Activated T-cell treated with anti-CD3 and anti-CD28 coated beads, Interleukin-2, amount 50 U/mL, for 72 hours (primary cell): ENCODE data around the gene ATRNL1. TPM values are rescaled to one million over a fixed set of nuclear protein-coding genes. Genes with fewer than 3 reads are reported as not detected.

Experiments
- ATAC-seq, 2 donors: fragments of 150-1000 bp; cut with Tn5 transposase; replicated peaks in 1 of 2; 2 replicates each; pipeline ENCODE4 v1.10.0; 2021; ENCODE audit warnings: moderate library complexity in 2 of 2, mild to moderate bottlenecking in 1 of 2
- DNase-seq, 2 donors: peaks; one replicate each; pipeline ENCODE4 v3.0.0; 2021 to 2022; ENCODE audit warnings: mixed read lengths in 1 of 2
- H3K27ac Mint-ChIP-seq: one replicate; pipeline ENCODE4 v1.8.0; 2022; ENCODE audit warnings: mild to moderate bottlenecking, moderate library complexity, mixed read lengths
- H3K27me3 Mint-ChIP-seq: one replicate; pipeline ENCODE4 v1.8.0; 2022; ENCODE audit warnings: low read depth, mixed read lengths
- H3K36me3 Mint-ChIP-seq, 2 donors: one replicate each; pipeline ENCODE4 v1.8.0; 2022; ENCODE audit warnings: mixed read lengths in 2 of 2, mild to moderate bottlenecking in 1 of 2; ENCODE audit not compliant: insufficient read depth in 2 of 2
- H3K4me1 Mint-ChIP-seq: one replicate; pipeline ENCODE4 v1.8.0; 2022; ENCODE audit warnings: low read depth, mixed read lengths
- H3K4me3 Mint-ChIP-seq, 2 donors: one replicate each; pipeline ENCODE4 v1.8.0; 2022; ENCODE audit warnings: mild to moderate bottlenecking in 2 of 2, mixed read lengths in 2 of 2, moderate library complexity in 2 of 2
- H3K9me3 Mint-ChIP-seq, 2 donors: one replicate each; pipeline ENCODE4 v1.8.0; 2022; ENCODE audit warnings: mixed read lengths in 2 of 2
- total RNA-seq, 2 donors: library from RNA; stranded (reverse); gene quantifications; one replicate each; pipeline ENCODE4 v1.2.3, GENCODE V29; 2022

ATRNL1 gene
- total RNA-seq, 2 donors from 2014 or later, result 0.23 to 0.94 TPM

GRCh38 chr10:115831016-115831415 lies 737.9 kb downstream of the ATRNL1 start:
- peak overlapping the region; percentile 22 for H3K27ac Mint-ChIP-seq
- no peak for ATAC-seq
- H3K27me3 Mint-ChIP-seq, result peaks cover 4% of the 10 kb centered on the region

GRCh38 chr10:115833119-115833518 lies 740.0 kb downstream of the ATRNL1 start:
- Mint-ChIP-seq H3K9me3 (peaks cover 2% of the 10 kb centered on the region in 2 donors), H3K27me3 (peaks cover 5% of the 10 kb centered on the region), H3K27ac (no peak overlapping the region), H3K36me3 (no peaks in the 10 kb centered on the region), H3K4me1 (no peaks in the 10 kb centered on the region), H3K4me3 (no peak overlapping the region)
- no peak for DNase-seq
- no peak for ATAC-seq

More at GRCh38 chr10:115831016-115831415, 737.9 kb downstream of the ATRNL1 start:
- Mint-ChIP-seq H3K36me3 (no peaks in the 10 kb centered on the region), H3K4me3 (no peak overlapping the region), H3K9me3 (peaks cover 2 to 5% of the 10 kb centered on the region in 2 donors), H3K4me1 (no peaks in the 10 kb centered on the region)
- no peak for DNase-seq

DNA sequence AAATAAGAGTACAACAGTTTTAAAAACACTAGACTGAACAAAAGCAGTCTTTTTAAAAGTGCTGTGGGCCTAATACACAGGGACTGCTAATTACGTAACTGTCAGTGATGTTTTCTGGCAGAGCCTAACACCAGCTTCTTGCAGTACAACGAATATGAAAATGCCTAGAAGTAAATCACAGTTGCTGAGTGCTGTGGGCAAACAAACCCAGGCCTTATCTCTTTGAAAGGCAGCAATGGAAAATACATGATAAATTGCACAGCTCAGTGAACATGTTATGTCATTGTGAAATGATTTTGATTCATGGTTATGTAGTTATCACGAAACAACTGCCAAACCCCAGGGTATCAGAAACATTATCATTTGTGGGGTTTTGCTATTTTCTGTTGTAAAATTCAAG lies 751.4 kb downstream of the ATRNL1 start:
- Mint-ChIP-seq H3K27me3 (no peaks in the 10 kb centered on the region), H3K36me3 (no peaks in the 10 kb centered on the region), H3K27ac (no peak overlapping the region), H3K4me1 (no peaks in the 10 kb centered on the region), H3K9me3 (peaks cover 0 to 3% of the 10 kb centered on the region in 2 donors), H3K4me3 (no peak overlapping the region)
- DNase-seq (no peak), ATAC-seq (no peak)

DNA sequence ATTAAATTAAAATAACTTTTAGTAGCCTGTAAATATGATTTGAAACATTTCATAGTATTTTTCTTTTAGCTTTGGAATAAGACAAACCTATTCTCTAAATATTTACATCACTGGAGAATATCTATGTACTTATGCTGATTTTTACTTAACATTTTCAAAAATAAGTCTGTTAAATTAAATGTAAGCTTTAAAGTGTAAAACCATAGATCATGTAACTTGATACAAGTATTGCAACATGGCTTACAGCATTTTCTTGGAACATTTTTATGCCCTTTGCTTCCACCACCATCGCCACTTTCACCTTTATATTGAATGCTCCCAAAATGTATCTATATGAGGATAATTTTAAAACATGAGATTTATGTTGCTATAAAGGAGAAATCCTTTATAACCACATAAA lies 752.8 kb downstream of the ATRNL1 start:
- H3K4me3 Mint-ChIP-seq, result no peak overlapping the region
- H3K4me1 Mint-ChIP-seq, result no peaks in the 10 kb centered on the region
- DNase-seq (no peak), ATAC-seq (no peak)
- no peak overlapping the region for H3K27ac Mint-ChIP-seq
- H3K27me3 Mint-ChIP-seq, result no peaks in the 10 kb centered on the region
- no peaks in the 10 kb centered on the region for H3K36me3 Mint-ChIP-seq
- peaks cover 0 to 3% of the 10 kb centered on the region in 2 donors for H3K9me3 Mint-ChIP-seq

GRCh38 chr10:115846528-115846927 lies 753.4 kb downstream of the ATRNL1 start:
- no peak overlapping the region for H3K27ac Mint-ChIP-seq
- DNase-seq (no peak), ATAC-seq (no peak)
- H3K9me3 Mint-ChIP-seq, result peaks cover 0 to 3% of the 10 kb centered on the region in 2 donors
- no peaks in the 10 kb centered on the region for H3K4me1 Mint-ChIP-seq
- no peak overlapping the region for H3K4me3 Mint-ChIP-seq
- H3K36me3 Mint-ChIP-seq, result no peaks in the 10 kb centered on the region
- no peaks in the 10 kb centered on the region for H3K27me3 Mint-ChIP-seq

DNA sequence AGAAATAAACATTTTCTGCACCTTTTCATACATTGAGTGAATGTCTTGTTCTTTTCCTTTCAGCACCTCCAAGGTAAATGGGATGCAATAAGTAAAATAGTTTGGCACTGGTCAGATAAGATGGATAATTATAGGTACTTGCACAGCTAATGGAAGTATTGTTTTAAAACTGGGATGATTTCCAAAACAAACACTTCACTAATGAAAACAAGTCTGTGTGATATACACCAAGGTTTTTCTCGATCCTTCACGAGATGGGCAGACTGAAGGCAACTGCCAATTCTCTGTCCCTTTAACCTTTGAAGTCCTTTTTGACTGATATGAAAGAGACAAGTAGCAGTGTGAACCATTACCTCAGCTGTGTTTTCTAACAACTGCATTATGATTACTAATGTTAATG lies 756.0 kb downstream of the ATRNL1 start:
- no peaks in the 10 kb centered on the region for H3K36me3 Mint-ChIP-seq
- ATAC-seq, result no peak
- H3K9me3 Mint-ChIP-seq, result peaks cover 0 to 1% of the 10 kb centered on the region in 2 donors
- H3K4me3 Mint-ChIP-seq, result no peak overlapping the region
- H3K27ac Mint-ChIP-seq, result no peak overlapping the region
- H3K27me3 Mint-ChIP-seq, result no peaks in the 10 kb centered on the region
- DNase-seq, result no peak
- no peaks in the 10 kb centered on the region for H3K4me1 Mint-ChIP-seq

DNA sequence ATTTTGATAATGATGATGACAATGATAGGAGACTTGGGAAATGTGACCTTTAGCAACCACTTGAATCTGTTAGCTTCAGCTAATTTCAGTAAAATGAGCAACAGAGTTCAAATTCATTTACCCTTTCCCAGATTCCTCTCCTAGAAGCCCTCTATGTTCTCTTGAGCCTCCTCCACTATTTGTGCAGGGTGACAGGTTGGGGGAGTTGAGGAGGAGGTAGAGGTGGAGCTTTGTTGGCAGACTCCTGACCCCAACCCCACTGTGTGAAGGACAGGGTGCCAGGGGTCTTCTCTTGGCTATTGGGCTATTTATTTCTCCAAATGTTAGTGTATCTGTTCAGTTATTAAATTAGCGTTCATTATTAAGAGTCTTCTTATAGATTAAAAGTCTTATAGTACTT lies 757.5 kb downstream of the ATRNL1 start:
- peaks cover 3% of the 10 kb centered on the region in 2 donors for H3K9me3 Mint-ChIP-seq

GRCh38 chr10:115851695-115852094 lies 758.5 kb downstream of the ATRNL1 start:
- ATAC-seq, result no peak
- no peak overlapping the region for H3K27ac Mint-ChIP-seq

More for the DNA sequence above, 757.5 kb downstream of the ATRNL1 start:
- Mint-ChIP-seq H3K27ac (no peak overlapping the region), H3K4me1 (no peaks in the 10 kb centered on the region), H3K27me3 (no peaks in the 10 kb centered on the region), H3K4me3 (no peak overlapping the region), H3K36me3 (no peaks in the 10 kb centered on the region)
- ATAC-seq (no peak), DNase-seq (no peak)

DNA sequence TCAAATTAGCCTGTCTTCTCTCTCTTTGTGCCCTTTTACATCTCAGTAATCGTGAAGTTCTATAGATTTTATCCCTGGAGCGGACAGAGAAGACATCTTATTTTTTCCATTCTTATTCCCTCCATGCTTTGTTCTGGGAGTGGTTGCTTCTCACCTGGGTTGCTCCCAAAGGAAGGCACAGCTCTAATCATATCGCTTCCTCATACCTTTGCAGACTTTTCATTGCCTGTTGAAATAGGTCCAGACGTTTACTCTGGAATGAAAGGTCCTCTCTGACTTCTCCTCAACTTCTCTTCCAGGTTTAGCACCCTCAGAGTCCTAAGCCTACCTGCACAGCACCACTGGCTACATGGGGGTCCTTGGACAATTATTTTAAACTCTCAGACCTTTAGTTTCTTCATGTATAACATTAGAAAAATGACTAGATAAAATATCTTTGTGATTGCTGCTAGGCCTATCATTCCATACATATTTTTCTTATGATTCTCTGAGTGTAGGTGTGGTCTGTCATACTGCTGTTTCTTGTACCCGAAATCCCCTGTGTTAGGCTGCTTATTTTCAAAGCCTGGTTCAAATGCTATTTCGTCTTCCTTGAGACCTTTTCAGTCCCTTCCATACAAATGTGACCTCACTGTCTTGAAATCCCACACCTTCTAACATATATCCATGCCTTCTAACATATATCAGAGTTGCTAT lies 761.7 kb downstream of the ATRNL1 start:
- H3K4me1 Mint-ChIP-seq, result no peaks in the 10 kb centered on the region
- H3K36me3 Mint-ChIP-seq, result no peaks in the 10 kb centered on the region
- no peak overlapping the region for H3K27ac Mint-ChIP-seq
- H3K4me3 Mint-ChIP-seq, result no peak overlapping the region
- no peak for DNase-seq
- H3K27me3 Mint-ChIP-seq, result no peaks in the 10 kb centered on the region
- ATAC-seq, result no peak
- peaks cover 4% of the 10 kb centered on the region in 2 donors for H3K9me3 Mint-ChIP-seq

More at GRCh38 chr10:115851695-115852094, 758.5 kb downstream of the ATRNL1 start:
- Mint-ChIP-seq H3K36me3 (no peaks in the 10 kb centered on the region), H3K9me3 (peaks cover 3% of the 10 kb centered on the region in 2 donors), H3K4me3 (no peak overlapping the region), H3K4me1 (no peaks in the 10 kb centered on the region), H3K27me3 (no peaks in the 10 kb centered on the region)
- DNase-seq, result no peak

DNA sequence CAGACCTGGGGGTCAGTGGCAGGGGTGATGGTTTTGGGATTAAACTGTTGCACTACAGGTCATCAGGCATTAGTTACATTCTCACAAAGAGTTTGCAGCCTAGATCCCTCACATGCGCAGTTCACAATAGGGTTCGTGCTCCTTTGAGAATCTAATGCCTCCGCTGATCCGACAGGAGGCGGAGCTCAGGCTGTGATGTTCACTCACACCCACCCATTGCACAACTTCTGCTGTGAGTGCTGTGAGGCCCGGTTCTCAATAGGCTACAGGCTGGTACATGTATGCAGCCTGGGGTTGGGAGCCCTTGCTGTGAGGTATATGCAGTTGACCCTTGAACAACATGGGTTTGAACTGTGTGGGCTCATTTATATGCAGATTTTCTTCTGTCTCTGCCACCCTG lies 763.4 kb downstream of the ATRNL1 start:
- Mint-ChIP-seq H3K4me3 (no peak overlapping the region), H3K4me1 (no peaks in the 10 kb centered on the region), H3K36me3 (no peaks in the 10 kb centered on the region), H3K27me3 (no peaks in the 10 kb centered on the region), H3K27ac (no peak overlapping the region), H3K9me3 (peaks cover 4% of the 10 kb centered on the region in 2 donors)
- no peak for ATAC-seq
- DNase-seq, result no peak

DNA sequence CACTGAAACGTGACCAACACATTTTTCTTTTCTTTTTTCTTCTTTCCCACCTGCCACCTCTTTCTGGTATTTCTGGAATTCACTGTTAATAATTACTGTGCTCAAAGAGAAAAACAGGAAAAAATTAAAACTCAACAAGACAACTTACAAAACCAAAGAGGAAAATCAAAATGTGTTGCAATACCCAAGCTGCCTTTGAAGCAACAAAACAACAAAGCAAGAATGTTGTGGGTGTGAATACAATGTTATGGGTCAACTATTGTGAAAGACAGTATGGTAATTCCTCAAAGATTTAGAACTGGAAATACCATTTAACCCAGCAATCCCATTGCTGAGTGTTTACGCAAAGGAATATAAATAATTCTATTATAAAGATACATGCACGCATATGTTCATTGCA lies 764.7 kb downstream of the ATRNL1 start:
- ATAC-seq (no peak), DNase-seq (no peak)
- Mint-ChIP-seq H3K27me3 (no peaks in the 10 kb centered on the region), H3K9me3 (peaks cover 4% of the 10 kb centered on the region in 2 donors), H3K4me3 (no peak overlapping the region), H3K27ac (no peak overlapping the region), H3K4me1 (no peaks in the 10 kb centered on the region), H3K36me3 (no peaks in the 10 kb centered on the region)

GRCh38 chr10:115860182-115861107 lies 767.3 kb downstream of the ATRNL1 start:
- DNase-seq (no peak), ATAC-seq (no peak)
- H3K4me1 Mint-ChIP-seq, result no peaks in the 10 kb centered on the region
- no peaks in the 10 kb centered on the region for H3K36me3 Mint-ChIP-seq
- H3K4me3 Mint-ChIP-seq, result no peak overlapping the region
- H3K27me3 Mint-ChIP-seq, result no peaks in the 10 kb centered on the region
- peaks cover 2 to 4% of the 10 kb centered on the region in 2 donors for H3K9me3 Mint-ChIP-seq
- no peak overlapping the region for H3K27ac Mint-ChIP-seq

DNA sequence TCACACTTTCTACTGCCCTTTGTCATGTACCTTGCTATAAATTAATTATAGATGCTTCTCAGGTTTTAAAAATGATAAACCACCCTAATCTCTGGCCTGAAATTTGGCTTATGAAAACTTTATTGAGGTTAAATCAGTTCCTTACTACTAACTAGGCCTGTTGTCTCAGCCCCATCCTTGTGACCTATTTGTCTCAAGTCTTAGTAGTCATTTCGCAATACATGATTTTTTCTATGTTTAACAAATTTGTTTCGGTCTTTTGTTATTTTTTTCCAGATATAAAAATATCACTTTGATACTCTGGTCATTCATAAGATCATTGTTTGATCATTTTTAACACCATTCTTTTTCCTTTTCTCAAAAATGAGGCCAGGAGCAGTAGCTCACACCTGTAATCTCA lies 768.3 kb downstream of the ATRNL1 start:
- no peak for ATAC-seq
- H3K27ac Mint-ChIP-seq, result no peak overlapping the region
- H3K4me1 Mint-ChIP-seq, result no peaks in the 10 kb centered on the region
- DNase-seq, result no peak
- peaks cover 2 to 4% of the 10 kb centered on the region in 2 donors for H3K9me3 Mint-ChIP-seq
- no peaks in the 10 kb centered on the region for H3K36me3 Mint-ChIP-seq
- no peak overlapping the region for H3K4me3 Mint-ChIP-seq
- H3K27me3 Mint-ChIP-seq, result no peaks in the 10 kb centered on the region
